Measurements from ENCODE around the gene CES4A.
"Not testable (repeated sequence)": the region's sequence is repeated elsewhere in the genome, so short reads cannot be mapped to it uniquely, and the experiment has no call there.

The CES4A gene

DNA sequence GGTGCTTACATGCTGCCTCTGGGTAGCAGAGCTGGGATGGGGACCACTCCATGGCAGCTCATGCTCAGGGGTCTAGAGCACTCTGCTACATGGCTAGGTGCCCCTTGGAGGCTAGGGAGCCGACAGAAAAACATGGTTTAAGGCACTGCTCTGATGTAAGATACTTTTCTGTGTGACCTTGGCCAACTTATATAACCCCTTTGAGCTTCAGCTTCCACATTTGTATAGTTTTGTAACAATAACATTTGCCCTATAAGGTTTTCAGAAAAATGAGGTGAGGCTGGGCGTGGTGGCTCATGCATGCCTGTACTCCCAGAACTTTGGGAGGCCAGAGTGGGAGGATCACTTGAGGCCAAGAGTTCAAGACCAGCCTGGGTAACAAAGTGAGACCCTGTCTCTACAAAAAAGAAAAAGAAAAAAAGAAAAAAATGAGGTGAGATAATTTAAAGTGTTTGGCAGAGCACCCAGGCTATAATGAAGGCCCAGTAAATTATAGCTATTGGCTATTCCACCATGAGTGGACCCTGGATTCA is 3.2 kb downstream of the CES4A start:
- DNase-seq (ENCODE audit: low read depth in 2 of 2) = no peak

DNA sequence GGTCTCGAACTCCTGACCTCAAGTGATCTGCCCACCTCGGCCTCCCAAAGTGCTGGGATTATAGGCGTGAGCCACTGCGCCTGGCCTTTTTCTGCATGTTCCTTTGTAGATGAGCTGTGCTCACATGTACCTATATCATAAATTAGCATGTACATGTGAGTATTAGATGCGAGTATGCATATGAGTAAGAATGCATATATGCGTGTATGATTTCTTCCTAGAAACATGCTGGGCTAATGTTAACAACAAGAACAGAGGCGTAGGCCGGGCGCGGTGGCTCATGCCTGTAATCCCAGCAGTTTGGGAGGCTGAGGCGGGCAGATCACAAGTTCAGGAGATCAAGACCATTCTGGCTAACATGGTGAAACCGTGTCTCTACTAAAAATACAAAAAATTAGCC is 5.2 kb downstream of the CES4A start:
- DNase-seq (ENCODE audit: low read depth in 2 of 2) = not testable (repeated sequence)

DNA sequence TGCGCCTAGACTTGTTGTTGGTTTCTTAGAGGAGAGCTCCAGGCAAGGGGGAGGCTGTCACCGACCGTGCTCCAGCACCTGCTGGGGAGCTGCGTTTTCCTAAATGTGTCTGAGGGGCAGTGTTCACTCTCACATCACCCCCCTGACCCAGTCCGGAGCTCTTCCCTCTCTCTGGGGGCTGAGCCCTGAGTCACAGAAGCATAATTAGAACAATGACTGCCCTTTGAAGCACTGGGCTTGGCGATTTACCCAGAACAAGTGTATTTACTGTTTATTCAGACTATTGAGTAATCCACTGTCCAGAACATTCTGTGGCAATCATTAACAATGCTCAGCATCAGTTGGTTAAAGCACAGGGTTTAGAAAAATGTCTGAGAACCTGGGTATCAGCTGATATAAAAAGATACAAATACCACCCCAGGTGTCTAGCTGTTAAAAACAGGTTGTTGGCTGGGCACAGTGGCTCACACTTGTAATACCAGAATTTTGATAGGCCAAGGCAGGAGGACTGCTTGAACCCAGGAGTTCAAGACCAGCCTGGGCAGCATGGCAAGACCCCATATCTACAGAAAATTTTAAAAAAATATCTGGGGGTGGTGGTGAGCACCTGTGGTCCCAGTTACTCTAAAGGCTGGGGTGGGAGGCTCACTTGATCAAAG is 8.1 kb downstream of the CES4A start:
- DNase-seq (ENCODE audit: low read depth in 2 of 2) = no peak

DNA sequence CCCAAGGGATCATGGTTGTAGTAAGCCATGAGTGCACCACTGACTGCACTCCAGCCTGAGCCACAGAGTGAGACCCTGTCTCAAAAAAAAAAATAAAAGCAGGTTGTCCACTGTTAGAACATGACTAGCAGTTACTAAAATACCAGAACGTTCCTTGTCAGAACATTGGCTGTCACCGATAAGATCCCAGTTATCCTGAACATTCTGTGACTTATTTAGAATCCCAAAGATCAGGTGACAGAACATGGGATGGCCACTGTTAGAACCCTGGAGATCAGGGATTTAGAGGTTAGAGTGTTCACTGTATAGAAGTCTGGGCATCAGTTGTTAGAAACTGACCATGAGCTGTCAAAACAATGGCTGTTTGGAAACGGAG is 8.6 kb downstream of the CES4A start:
- DNase-seq (ENCODE audit: low read depth in 2 of 2) = no peak

DNA sequence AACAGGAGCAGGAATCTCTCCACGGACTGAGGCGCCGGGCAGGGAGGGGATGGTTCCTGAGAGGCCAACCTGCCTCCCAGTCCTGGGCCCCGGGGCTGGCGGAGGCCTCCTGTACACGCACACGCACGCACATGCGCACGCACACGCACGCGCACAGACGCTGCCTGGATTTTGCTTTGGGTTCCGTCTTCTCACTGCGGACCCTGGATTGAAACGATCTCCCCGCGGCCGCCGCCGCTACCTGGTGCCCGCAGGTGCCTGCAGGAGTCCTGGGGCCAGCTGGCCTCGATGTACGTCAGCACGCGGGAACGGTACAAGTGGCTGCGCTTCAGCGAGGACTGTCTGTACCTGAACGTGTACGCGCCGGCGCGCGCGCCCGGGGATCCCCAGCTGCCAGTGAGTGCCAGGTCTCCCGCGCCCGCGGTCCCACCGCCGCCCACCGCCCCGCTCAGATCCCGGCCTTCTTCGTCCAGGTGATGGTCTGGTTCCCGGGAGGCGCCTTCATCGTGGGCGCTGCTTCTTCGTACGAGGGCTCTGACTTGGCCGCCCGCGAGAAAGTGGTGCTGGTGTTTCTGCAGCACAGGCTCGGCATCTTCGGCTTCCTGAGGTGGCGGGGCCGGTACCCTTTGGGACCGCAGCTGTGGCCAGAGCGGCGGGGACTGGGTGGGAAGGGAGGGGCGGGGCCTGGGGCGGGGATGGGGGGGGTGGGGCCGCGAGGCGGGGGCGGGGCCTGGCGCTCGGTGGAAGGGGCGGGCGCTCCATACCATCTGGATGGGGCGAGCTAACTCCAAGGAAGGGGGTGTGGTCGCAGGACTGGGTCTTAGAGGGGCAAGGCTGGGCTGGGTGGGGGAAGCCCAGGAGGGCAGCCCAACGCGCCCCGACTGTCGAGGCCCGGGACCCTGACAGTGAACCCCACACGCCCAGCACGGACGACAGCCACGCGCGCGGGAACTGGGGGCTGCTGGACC is 12.3 kb downstream of the CES4A start:
- DNase-seq (ENCODE audit: low read depth in 2 of 2) = no peak

DNA sequence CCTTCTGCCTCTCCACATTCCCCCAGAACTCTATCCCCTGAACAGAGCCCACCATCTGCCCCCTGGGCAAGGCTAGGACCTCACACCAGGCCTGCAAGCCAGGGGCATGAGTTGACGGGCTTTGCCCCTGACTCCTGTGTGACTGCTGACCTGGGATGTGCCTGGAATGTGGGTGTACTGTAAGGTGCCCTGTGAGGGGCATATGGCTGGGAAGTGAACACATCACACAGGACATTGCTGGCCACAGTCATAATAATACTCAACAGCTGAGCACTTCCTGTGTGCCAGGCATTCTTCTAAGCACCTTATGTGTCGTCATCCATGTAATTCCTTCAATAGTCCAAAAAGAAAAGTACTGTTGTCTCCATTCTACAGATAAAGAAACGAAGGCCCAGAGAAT is 13.3 kb downstream of the CES4A start:
- no peak for DNase-seq (ENCODE audit: low read depth in 2 of 2)

DNA sequence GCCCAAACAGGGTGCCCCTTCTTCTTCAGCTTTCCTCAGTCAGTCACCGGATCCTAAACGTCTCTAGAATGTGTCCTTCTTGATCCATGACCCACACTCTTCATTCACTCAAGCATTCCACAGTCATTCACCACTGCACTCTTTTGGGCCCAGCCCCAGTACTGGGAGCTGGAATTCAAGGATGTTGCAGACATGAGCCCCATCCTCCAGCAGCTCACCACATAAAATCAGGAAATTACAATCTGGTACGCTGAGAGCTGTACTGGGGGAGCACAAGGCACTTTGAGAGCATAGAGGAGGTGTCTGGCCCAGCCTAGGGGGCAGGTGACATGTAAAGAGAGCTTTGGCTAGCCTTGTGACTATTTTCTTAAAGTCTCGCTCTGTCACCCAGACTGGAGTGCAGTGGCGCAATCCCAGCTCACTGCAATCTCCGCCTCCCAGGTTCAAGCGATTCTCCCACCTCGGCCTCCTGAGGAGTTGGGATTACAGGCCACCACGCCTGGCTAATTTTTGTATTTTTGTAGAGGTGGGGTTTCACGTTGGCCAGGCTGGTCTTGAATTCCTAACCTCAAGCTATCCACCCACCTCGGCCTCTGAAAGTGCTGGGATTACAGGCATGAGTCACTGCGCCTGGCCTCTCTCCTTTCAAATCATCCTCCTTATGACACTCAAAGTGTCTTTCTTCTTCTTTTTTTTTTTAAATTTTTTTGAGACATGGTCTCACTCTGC is 18.7 kb downstream of the CES4A start:
- DNase-seq (ENCODE audit: low read depth in 2 of 2) = no peak

DNA sequence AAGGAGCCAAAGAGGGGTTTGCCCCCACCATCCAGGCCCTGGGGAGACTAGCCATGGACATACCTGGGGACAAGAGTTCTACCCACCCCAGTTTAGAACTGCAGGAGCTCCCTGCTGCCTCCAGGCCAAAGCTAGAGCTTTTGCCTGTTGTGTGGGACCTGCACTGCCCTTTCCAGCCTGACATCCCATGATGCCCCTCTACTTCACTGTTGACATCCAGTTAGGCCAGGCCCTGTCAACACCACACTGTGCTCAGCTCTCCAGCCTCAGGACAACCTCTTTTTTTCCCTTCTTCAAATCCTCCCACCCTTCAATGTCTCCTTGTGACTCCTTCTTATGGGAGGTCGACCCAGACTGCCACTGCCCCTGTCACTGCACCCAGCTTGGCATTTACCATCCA is 20.8 kb downstream of the CES4A start:
- no peak for DNase-seq (ENCODE audit: low read depth in 2 of 2)

DNA sequence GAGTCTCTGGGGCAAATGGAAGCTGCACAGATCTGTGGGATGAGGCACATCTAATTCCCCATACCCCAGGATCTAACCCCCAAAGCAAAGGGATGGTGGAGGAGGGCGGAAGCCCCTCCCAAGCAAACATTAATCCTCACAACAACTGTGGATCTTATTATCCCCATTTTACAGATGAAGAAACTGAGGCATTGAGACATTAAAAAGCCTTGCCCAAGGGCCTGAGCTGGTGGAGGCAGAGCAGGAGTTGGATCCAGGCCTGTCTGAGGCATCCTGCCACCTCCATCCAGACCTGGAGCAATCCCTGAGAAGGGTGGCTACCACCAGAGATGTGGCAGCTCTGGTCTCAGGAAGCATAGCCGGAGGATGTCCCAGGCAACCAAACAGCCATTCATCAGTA is 22.9 kb downstream of the CES4A start:
- no peak for DNase-seq (ENCODE audit: low read depth in 2 of 2)

DNA sequence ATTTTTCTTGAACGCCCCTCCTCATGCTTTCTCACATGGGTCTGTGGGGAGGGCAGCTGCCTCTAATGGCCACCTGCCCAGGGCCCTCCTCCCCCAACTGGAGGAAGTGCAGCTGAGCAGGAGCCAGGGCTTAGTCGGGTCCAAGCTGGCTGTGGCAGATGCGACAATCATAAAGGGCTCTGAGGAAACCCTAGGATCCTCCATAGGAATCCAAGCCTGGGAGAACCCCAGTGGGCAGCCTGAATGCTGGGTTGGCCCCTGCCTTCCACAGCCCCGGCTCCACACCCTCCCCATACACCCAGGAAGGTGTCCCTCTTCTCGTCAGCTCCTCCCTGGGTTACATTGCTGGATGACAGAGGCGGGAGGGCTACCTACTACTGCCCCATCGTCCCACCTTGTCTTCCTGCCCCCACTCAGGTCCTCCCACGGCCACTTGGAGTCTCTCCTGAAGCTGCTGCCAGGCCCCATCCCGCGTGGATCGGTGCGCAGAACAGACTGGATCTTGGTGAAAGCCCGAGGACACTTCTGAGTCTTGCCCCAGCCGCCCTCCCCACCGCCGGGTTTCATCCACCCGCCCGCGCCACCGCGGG is 24.9 kb downstream of the CES4A start:
- DNase-seq (ENCODE audit: low read depth in 2 of 2) = no peak

DNA sequence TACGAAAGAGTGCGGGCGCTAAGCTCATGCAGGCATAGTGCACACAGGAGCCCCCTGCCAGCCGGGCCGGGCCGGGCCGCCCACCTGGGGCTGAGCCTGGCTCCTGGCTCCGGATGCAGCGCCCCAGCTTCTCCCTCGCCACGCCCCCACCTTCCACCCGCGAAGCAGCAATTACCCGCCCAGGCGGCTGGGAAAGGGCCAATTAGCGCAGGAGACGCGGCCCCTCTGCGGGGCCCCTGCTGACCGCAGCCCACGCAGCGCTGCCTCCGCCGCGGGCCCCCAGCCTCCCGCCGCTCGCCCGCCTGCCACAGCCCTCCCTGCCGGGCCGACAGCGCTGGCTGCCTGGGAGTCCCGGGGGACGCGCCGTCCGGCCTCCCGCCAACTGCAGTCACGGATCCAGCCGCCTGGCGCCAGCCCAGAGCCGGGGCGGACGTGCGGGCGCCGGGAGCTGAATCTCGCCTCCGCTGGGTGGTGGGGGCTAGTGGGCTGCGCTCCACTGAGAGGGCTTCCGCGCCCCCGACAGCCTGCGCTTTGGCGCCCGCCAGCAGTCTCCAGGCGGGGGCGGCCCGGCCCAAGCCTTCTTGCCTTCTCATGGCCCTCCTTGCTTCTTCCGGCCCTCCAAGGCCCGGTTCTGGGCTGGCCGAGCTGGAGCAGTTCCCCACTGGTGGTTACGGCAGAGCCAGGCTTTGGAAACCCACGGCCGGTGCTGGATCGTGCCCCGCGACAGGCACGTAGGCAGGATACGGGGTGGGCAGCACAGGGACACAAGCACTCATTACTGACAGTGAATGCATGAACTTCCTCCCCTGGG is 25.6 kb downstream of the CES4A start:
- DNase-seq (ENCODE audit: low read depth in 2 of 2) = peak; percentile 75 to 84

DNA sequence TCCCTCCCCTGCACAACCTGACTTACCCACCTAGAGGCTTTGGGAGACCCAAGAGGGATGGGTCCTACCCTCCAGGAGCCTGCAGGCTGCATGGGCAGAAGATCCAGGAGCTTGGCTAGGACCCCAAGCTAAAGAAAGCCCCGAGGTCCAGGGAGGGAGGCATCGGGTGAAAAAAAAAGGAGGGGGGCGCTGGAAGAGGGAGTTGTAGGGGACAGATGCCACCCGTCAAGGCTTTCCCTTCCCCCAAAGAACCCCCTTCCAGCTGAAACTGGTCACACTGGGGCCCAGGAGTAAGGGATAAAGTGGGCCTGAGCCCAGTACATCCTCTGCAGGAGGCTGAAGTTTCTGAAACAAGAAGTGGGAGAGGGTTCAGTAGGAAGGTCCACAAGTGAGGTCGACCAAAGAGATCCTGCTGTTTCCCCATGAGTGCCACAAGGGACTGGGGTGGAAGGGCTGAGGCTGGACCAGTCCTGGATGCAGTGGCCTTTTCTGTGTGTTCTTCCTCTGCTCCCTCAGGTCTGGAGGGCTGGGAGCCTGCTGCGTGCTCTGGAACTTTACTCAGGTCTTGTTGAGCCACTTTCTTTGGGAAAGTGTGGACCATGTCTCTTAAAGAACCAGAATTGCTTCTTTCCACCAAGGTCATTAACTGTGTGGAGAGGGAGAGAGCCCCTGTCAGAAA is 26.4 kb downstream of the CES4A start:
- DNase-seq (ENCODE audit: low read depth in 2 of 2) = no peak

DNA sequence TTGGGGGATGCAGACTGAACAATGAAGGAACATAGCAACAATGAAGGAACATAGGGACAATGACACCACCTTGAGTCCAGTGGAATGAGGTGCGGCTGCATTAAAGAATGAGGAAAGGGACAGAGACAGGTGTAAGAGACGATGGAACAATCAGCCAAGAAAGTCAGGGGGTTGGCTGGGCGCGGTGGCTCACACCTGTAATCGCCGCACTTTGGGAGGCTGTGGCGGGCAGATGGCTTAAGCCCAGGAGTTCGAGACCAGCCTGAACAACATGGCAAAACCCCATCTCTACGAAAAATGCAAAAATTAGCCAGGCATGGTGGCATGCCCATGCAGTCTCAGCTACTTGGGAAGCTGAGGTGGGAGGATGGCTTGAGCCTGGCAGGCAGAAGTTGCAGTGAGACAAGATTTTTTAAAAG is 26.9 kb downstream of the CES4A start:
- DNase-seq (ENCODE audit: low read depth in 2 of 2) = no peak

DNA sequence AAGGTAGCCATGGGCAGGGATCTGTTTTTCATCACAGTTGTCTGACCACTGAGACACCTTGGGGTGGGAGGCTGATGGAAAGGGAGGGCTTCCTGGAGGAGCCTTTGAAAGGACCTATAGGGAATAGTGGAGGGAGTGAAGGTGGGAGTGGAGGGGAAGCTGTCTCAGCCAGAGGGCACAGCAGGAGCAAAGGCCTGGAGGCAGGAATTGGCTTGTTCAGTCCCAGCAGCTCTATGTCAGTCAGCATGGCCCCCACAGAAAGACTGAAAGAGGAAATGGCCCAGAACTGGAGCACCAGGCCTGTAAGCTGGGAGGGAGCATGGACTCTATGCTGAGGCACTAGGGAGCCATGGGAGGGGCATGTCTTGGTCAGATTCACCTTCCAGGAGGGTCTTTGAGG is 27.8 kb downstream of the CES4A start:
- DNase-seq (ENCODE audit: low read depth in 2 of 2) = no peak

DNA sequence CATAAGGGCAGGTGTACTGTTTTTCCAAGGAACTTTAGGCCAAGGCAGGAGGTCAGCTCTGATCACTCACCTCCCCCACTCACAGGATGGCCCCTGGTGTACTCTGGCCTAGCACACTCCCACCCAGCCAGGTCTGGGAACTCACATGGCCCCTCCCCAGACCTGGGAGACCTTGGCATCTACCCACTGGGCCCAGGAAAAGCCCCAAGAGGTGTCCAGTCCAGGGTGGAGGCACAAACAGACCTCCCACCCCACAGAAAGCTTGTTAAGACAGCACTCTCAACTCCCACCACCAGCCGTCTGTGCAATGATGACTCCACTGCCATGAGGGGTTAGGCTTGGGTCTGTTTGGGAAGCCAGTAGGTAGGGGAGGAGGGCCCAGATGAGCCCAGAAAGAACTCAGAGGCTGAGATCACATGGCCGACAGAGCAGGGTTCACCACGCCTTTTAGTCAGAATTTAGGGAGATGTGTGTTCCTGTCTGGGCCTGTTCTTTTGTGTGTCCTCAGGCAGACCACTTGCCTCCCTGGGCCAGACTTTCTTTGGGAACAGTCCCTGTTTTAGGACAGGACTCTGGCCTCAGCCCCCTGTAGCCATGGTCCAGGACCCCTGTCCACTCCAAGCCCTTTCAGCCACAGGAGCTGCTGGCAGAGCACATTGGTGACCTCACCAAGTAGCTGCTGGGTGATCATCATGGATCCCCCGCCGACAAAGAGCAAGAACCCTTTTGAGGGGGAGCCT is 28.5 kb downstream of the CES4A start:
- no peak for DNase-seq (ENCODE audit: low read depth in 2 of 2)

DNA sequence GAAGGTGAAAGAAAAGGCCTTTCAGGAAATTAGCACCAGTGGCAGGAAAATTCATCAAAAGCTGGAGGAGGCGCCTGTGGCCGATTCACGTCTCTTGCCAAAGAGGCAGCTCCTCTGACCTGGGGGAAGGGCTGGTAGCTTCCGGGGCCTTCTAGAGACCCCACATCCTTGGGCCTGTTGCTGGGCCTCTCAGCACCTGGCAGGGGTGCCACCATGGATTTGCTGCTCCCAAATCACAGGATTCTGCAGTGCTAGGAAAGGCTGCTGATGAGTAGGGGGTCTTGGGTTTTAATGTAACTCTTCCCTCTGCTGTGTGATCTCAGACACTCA is 29.0 kb downstream of the CES4A start:
- DNase-seq (ENCODE audit: low read depth in 2 of 2) = no peak

DNA sequence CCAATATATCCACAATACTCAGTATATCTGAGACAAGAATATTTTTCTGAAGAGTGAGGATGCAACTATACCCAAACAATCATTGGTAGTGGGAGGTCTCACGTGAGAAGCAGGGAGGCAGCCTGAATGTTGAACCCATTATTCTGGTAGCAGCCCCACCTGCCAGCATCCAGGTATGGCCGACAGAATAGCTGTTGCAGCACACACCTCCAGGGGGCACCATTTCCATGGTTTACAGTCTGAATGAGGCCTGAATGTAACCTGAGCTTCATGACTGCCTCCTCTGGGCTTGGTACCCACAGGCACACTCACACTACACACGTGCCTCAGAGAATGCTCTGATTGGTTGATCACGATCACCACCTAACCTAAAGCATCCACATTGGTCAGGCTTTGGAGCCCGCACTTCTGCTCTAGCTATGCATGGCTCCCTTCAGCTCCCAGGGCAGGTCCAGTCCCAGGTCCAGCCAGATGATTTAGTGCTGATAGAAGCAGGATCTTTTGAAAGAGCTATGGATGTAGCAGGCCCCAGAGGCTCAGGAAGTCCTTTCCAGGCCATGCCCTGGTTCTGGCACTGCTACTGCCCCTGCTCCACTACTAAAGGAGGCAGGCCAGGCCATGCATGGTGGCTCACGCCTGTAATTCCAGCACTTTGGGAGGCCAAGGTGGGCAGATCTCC is 29.6 kb downstream of the CES4A start:
- DNase-seq (ENCODE audit: low read depth in 2 of 2) = peak; percentile 72 to 80

DNA sequence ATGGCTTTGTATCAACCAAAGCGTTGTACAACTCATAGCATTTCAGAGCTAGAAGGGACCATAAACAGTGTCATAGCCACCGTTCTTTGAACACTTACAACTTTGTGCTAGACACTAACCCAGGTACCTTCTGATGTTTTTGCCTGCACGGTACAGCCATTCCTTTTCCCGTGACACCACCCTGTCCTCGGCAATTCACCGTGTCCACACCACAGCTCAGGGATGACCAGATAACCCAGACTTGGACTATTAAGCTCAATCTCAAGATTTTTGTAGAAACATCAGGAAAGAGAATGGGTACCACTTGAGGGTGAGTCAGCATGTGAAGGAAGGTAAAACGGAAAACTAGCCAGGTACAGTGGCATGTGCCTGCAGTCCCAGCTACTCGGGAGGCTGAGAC is 30.8 kb downstream of the CES4A start:
- no peak for DNase-seq (ENCODE audit: low read depth in 2 of 2)

DNA sequence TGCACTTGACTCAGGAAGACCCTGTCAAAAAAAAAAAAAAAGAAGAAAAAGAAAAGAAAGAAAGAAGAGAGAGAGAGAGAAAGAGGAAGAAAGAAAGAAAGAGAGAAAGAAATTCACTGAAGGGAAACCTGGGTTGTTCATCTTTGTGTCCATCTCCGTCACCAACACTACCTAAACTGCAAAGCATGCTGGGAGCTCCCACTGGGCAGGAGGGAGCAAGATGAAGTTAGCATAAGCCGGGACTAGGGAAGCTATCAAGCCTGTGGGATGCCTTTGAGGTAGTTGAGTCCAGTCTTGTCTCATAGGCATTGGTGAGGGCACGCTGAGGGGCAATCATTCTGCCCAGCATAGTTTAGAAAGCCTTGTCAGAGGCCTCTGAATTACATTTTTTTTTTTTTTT is 32.9 kb downstream of the CES4A start:
- no peak for DNase-seq (ENCODE audit: low read depth in 2 of 2)
